GM19351 (cell line): Measurements from ENCODE around the gene GRIN2C.

Experiments
- ATAC-seq: cut with Tn5 transposase; IDR thresholded peaks from one replicate; pipeline ENCODE4 v1.9.1; 2021; ENCODE audit warnings: mild to moderate bottlenecking, moderate library complexity; ENCODE audit not compliant: unreplicated experiment

The GRIN2C gene

GRCh38 chr17:74850310-74850709, 9.4 kb downstream of the GRIN2C start:
- no peak for ATAC-seq

GRCh38 chr17:74848656-74849399, 10.9 kb downstream of the GRIN2C start:
- ATAC-seq: no peak

- ATAC-seq: no peak
Measured at GRCh38 chr17:74846621-74847020, 13.1 kb downstream of the GRIN2C start.

GRCh38 chr17:74843352-74843627, 16.4 kb downstream of the GRIN2C start:
- ATAC-seq: no peak

- ATAC-seq: no peak
Measured at GRCh38 chr17:74842599-74843351, 16.9 kb downstream of the GRIN2C start.

- ATAC-seq: no peak
Measured at GRCh38 chr17:74842146-74842598, 17.5 kb downstream of the GRIN2C start.

GRCh38 chr17:74840989-74841666, 18.6 kb downstream of the GRIN2C start:
- ATAC-seq: no peak

- no peak for ATAC-seq
Measured at GRCh38 chr17:74839990-74840852, 19.5 kb downstream of the GRIN2C start.

GRCh38 chr17:74838274-74838673, 21.4 kb downstream of the GRIN2C start:
- ATAC-seq: no peak

DNA sequence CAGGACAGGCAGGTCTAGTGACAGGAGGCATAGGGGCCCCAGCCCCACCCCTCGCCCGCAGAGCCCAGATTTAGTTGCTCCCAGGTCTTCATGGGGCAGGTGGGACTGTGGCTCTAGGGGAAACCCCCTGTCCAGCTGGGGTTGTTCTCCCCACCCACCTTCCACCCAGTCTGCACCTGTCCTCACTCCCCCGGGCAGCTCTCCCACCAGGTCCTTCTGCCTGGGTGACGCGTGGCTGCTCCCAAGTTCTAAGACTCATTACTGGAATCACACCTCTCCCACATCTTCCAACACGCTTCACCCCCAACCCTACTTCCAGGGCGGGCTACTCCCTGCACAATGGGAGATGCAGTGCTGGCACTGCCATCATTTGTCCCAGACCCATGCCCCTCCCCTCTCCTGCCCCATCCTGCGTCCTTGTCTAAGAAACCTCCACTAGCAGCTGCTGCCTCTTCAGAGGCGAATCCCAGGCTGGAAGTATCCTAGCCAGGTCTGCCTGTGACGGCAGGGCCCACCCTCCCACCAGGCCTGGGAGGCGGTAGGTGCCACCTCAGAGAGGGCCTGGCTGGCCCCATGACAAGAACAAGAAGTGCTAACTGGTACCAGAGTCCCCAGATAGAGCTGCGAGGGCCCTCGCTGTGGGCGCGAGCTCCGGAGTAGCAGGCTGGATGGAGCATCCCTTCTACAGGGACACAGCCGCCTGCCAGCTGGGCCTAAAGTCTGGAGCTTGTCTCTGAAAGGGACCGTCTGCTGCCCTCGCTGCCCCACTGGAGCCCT, 22.8 kb downstream of the GRIN2C start:
- ATAC-seq: no peak

DNA sequence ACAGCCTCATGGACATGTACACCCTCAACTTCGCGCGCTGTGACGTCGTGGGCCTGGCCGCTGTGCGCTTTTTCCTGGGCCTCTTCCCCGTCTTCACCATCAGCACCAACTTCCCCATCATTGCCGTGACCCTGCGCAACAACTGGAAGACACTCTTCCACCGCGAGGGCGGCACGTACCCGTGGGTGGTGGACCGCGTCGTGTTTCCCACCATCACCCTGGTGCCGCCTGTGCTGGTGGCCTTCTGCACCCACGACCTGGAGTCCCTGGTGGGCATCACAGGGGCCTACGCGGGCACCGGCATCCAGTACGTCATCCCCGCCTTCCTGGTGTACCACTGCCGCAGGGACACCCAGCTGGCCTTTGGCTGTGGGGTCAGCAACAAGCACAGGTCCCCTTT, 23.5 kb downstream of the GRIN2C start:
- no peak for ATAC-seq

- no peak for ATAC-seq
Measured at GRCh38 chr17:74833501-74834377, 25.9 kb downstream of the GRIN2C start.

GRCh38 chr17:74832421-74832820, 27.3 kb downstream of the GRIN2C start:
- ATAC-seq: no peak

DNA sequence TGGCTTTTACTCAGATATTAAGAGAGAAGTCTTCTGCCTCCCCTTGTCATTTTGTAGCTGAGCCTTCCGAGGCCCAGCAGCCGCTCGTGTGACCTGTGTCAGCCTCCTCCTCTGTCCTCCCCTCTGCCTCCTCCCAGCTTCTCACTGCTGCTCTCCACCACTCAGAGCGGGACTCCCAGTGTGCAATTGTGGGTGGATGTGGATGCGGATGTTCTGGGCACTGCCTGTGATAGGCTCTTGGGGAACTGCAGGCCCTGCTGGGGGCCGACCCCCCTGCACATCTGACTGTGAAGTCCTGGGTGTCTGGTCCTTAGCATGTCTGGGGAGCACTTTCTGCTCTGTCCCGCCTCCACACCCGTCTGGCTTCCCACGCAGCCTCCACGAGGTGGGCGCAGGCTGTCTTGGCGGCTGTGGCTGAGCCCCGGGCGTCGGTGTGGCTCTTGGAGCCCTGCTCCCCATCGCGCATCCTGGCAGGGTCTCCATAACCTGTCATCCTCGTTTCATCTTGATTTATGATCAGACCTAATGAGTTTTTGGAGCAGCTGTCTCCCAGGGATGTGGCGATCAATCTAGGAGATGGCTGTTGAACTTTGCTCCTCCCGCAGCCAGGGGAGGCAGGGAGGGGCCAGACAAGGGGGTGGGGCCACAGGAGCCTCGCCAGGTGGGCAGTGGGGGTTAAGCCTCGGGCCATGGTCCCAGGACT, 28.1 kb downstream of the GRIN2C start:
- no peak for ATAC-seq

GRCh38 chr17:74830861-74831260, 28.8 kb downstream of the GRIN2C start:
- no peak for ATAC-seq

- ATAC-seq: no peak
Measured at GRCh38 chr17:74827800-74828199, 31.9 kb downstream of the GRIN2C start.

- no peak for ATAC-seq
Measured at GRCh38 chr17:74825952-74826719, 33.5 kb downstream of the GRIN2C start.
